DND-41 (cell line): ENCODE data around the gene MAP1LC3C.

ENCODE experiments used
- ATAC-seq: fragments of 200-7000 bp; cut with Tn5 transposase; 3 replicates; pipeline ENCODE4 v1.9.1; 2021; ENCODE audit warnings: low read depth; ENCODE audit not compliant: insufficient read depth
- DNase-seq: peaks from one replicate; pipeline ENCODE4 v3.0.0-alpha.2; 2020
- H2AFZ ChIP-seq: 2 replicates; pipeline ENCODE4 v1.6.0; 2012; ENCODE audit warnings: low read depth, low read length
- H3K27ac ChIP-seq: 2 replicates; pipeline ENCODE4 v1.5.1; 2012; ENCODE audit warnings: low read length, inconsistent platforms
- H3K27me3 ChIP-seq: fragments of 200-600 bp; sonication (generic); 2 replicates; pipeline ENCODE4 v1.6.0; 2012; ENCODE audit warnings: low read length, mild to moderate bottlenecking, inconsistent platforms; ENCODE audit not compliant: insufficient read depth, poor library complexity
- H3K36me3 ChIP-seq: 2 replicates; pipeline ENCODE4 v1.5.1; 2012; ENCODE audit warnings: low read length, inconsistent platforms; ENCODE audit not compliant: insufficient read depth
- H3K4me1 ChIP-seq: 2 replicates; pipeline ENCODE4 v1.5.1; 2012; ENCODE audit warnings: mild to moderate bottlenecking, low read length; ENCODE audit not compliant: insufficient read depth
- H3K4me2 ChIP-seq: 2 replicates; pipeline ENCODE4 v1.6.0; 2012; ENCODE audit warnings: mild to moderate bottlenecking, moderate library complexity, low read length, inconsistent platforms; ENCODE audit not compliant: insufficient read depth
- H3K4me3 ChIP-seq, 2 experiments: fragments of 200-600 bp in 1 of 2; shearing (Covaris generic) in 1 of 2; 2 replicates each; pipeline ENCODE4 v1.5.1; 2012 to 2016; ENCODE audit warnings: inconsistent platforms in 2 of 2, low read length in 2 of 2, mild to moderate bottlenecking in 2 of 2, low read depth in 1 of 2, moderate library complexity in 1 of 2
- H3K79me2 ChIP-seq: 2 replicates; pipeline ENCODE4 v1.6.0; 2012; ENCODE audit warnings: low read length, inconsistent platforms; ENCODE audit not compliant: insufficient read depth
- H3K9ac ChIP-seq: 2 replicates; pipeline ENCODE4 v1.6.0; 2012; ENCODE audit warnings: low read depth, mild to moderate bottlenecking, inconsistent platforms, low read length, moderate library complexity
- H3K9me3 ChIP-seq: 2 replicates; pipeline ENCODE4 v1.5.1; 2012; ENCODE audit warnings: low read length, moderate library complexity, mild to moderate bottlenecking, inconsistent platforms; ENCODE audit not compliant: insufficient read depth, severe bottlenecking
- H4K20me1 ChIP-seq: 2 replicates; pipeline ENCODE4 v1.6.0; 2012; ENCODE audit warnings: low read length; ENCODE audit not compliant: insufficient read depth
- EZH2 ChIP-seq: IDR thresholded peaks from 3 replicates; pipeline ENCODE4 v1.6.1; 2012; ENCODE audit warnings: borderline replicate concordance, low read depth, mild to moderate bottlenecking, moderate library complexity, low read length, inconsistent platforms; ENCODE audit not compliant: severe bottlenecking
- TF ChIP-seq, protein P1 (sequence below): IDR thresholded peaks from 2 replicates; pipeline ENCODE4 v1.5.1; 2012; ENCODE audit warnings: borderline replicate concordance, low read length, moderate library complexity, mild to moderate bottlenecking; ENCODE audit not compliant: poor library complexity, severe bottlenecking; ENCODE audit errors: extremely low read depth

MAP1LC3C gene

DNA sequence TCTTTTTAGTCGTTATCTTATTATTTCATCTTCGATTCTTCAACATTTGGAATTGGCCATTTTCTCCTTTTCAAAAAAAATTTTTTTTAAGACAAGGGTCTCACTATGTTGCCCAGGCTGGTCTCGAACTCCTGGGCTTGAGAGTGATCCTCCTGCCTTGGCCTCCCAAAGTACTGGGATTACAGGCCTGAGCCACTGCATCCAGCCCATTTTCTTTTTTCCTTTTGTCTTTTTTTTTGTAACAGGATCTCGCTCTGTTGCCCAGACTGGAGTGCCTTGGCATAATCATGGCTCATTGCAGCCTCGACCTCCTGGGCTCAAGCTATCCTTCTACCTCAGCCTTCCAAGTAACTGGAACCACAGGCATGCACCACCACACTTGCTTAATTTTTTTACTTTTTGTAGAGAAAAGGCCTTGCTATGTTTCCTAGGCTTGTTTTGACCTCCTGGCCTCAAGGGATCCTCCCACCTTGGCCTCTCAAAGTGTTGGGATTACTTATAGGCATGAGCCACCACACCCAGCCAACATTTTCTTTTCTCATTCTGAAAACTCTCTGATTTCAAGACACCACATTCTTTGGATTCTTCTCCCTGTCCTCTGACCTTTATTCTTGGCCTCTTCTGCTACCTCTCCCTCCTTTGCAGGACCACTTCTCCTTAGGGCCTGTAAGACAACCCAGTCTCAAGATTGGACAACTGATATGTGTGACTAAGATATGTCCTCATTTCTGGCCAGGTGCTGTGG, 6.0 kb upstream of the MAP1LC3C start:
- Histone ChIP-seq H3K9me3 (no peaks in the 10 kb centered on the region), H3K4me2 (no peak overlapping the region), H3K27ac (no peak overlapping the region), H3K4me3 (no peak overlapping the region), H3K4me1 (no peaks in the 10 kb centered on the region), H3K9ac (no peak overlapping the region), H3K36me3 (no peaks in the 10 kb centered on the region), H2AFZ (no peak overlapping the region), H3K79me2 (no peaks in the 10 kb centered on the region), H4K20me1 (no peaks in the 10 kb centered on the region), H3K27me3 (no peaks in the 10 kb centered on the region)
- DNase-seq, result no peak
- TF ChIP-seq, protein P1, sequence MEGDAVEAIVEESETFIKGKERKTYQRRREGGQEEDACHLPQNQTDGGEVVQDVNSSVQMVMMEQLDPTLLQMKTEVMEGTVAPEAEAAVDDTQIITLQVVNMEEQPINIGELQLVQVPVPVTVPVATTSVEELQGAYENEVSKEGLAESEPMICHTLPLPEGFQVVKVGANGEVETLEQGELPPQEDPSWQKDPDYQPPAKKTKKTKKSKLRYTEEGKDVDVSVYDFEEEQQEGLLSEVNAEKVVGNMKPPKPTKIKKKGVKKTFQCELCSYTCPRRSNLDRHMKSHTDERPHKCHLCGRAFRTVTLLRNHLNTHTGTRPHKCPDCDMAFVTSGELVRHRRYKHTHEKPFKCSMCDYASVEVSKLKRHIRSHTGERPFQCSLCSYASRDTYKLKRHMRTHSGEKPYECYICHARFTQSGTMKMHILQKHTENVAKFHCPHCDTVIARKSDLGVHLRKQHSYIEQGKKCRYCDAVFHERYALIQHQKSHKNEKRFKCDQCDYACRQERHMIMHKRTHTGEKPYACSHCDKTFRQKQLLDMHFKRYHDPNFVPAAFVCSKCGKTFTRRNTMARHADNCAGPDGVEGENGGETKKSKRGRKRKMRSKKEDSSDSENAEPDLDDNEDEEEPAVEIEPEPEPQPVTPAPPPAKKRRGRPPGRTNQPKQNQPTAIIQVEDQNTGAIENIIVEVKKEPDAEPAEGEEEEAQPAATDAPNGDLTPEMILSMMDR, result no peak
- TF ChIP-seq EZH2, result no peak
- no peak for ATAC-seq

DNA sequence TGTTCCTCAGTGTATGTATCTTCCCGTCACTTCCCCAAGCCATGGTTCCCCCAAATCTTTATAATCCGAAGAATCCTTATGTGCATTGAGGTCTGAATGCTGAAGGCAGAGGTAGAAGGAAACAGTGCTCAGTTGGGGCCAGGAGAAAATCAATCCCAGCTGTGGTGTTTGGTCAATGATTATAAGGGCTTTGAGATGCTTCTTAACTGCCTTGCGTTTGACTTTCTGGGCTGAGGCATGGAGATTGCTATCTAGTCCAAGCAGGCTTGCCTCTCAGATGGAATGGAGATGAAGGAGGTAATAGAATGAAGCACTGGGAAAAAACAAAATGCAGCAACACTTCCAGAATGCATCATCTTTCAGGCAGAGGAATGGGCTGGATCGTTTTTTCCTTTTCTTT, 3.6 kb upstream of the MAP1LC3C start:
- TF ChIP-seq, protein P1, result no peak
- TF ChIP-seq EZH2, result no peak
- Histone ChIP-seq H3K4me3 (no peak overlapping the region), H3K36me3 (no peaks in the 10 kb centered on the region), H3K27me3 (no peaks in the 10 kb centered on the region), H3K9me3 (no peaks in the 10 kb centered on the region), H4K20me1 (no peaks in the 10 kb centered on the region), H3K4me2 (no peak overlapping the region), H2AFZ (no peak overlapping the region), H3K4me1 (no peaks in the 10 kb centered on the region), H3K27ac (no peak overlapping the region), H3K9ac (no peak overlapping the region), H3K79me2 (no peaks in the 10 kb centered on the region)
- no peak for ATAC-seq
- DNase-seq, result no peak

DNA sequence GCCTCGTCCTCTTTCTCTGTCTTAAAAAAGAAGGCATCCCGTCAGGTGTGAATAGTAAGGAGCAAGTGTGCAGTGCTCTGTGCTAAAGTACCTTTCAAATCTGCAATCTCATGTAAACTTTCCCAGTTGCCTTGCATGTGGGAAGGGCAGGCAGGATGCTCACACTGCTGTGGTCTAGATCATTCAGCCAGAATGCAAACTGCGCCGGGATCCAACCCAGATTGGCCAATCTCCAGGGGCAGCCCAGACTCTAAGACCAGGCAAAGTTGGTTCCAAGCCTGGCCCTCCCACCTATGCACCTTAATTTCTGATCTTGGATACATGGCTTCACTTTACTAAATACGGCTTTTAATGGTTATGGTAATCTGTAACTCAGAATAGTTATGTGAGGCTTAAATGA, 3.2 kb upstream of the MAP1LC3C start:
- H4K20me1 ChIP-seq, result no peaks in the 10 kb centered on the region
- no peak overlapping the region for H3K4me2 ChIP-seq
- TF ChIP-seq, protein P1, result no peak
- no peak for TF ChIP-seq EZH2
- no peak overlapping the region for H3K4me3 ChIP-seq
- no peak overlapping the region for H3K27ac ChIP-seq
- DNase-seq (no peak), ATAC-seq (no peak)
- no peaks in the 10 kb centered on the region for H3K79me2 ChIP-seq
- no peak overlapping the region for H2AFZ ChIP-seq
- no peak overlapping the region for H3K9ac ChIP-seq
- no peaks in the 10 kb centered on the region for H3K9me3 ChIP-seq
- no peaks in the 10 kb centered on the region for H3K36me3 ChIP-seq
- no peaks in the 10 kb centered on the region for H3K27me3 ChIP-seq
- no peaks in the 10 kb centered on the region for H3K4me1 ChIP-seq
